ENCODE measurements around the gene ZNF664. TPM values are rescaled to one million over a fixed set of nuclear protein-coding genes. Genes with fewer than 3 reads are reported as not detected.

ZNF664 gene
- total and polyA plus RNA-seq, 2 of the 8 experiments (the other 6 are each of a cell fraction or from before 2014, with no cell fraction given): 22.8 to 51.4 TPM

- H2BK20ac ChIP-seq (ENCODE audit: low read length): no peak overlapping the region
- POLR2A ChIA-PET (ENCODE audit: partially characterized antibody): no interaction called here
Observed at GRCh38 chr12:124045671-124046455, 72.8 kb downstream of the ZNF664 start.

More at GRCh38 chr12:124045671-124046455, 72.8 kb downstream of the ZNF664 start:
- no peak overlapping the region for H4K8ac ChIP-seq (ENCODE audit: extremely low read depth, insufficient read depth, low read length)
- no peak overlapping the region for H3K23ac ChIP-seq (ENCODE audit: insufficient read length)
- no peak overlapping the region for H3K4ac ChIP-seq (replicated peaks; ENCODE audit: insufficient read length, low read depth, low read length)
- H3K23me2 ChIP-seq (ENCODE audit: low read depth, low read length): no peaks in the 10 kb centered on the region
- H2AK5ac ChIP-seq (ENCODE audit: low read depth, low read length): no peak overlapping the region
- no peak for FAIRE-seq
- H4K91ac ChIP-seq (replicated peaks; ENCODE audit: insufficient read length, low read length): no peak overlapping the region
- no peak overlapping the region for H2BK5ac ChIP-seq (ENCODE audit: low read depth, low read length)
- no peak overlapping the region for H3K9ac ChIP-seq (replicated peaks in 1 of 4; ENCODE audit: extremely low read depth in 1 of 4, low read depth in 3 of 4, low read length in 3 of 4)
- H3K4me2 ChIP-seq (ENCODE audit: insufficient read depth in 1 of 2, low read depth in 2 of 2, low read length in 2 of 2): no peak overlapping the region; a peak in 1 of 4 replicates
- no peak overlapping the region for H3K14ac ChIP-seq (ENCODE audit: insufficient read length)
- H3K4me1 ChIP-seq (replicated peaks in 1 of 4; ENCODE audit: control insufficient read depth in 3 of 4, insufficient read depth in 4 of 4, low read length in 3 of 4): no peaks in the 10 kb centered on the region; a peak in 2 of 7 replicates
- no peak overlapping the region for H2BK12ac ChIP-seq (ENCODE audit: low read depth, low read length)
- CTCF ChIA-PET (ENCODE audit: partially characterized antibody): interaction anchor here (1.0 to 4.5 kb wide), 6 partner anchors 9 to 719 kb away, joined by 3 to 39 read pairs (median 4); no protein-coding TSS in a partner anchor
- H2AFZ ChIP-seq (ENCODE audit: low read length): no peak overlapping the region
- H3K79me2 ChIP-seq (ENCODE audit: control insufficient read depth in 1 of 2, insufficient read depth in 2 of 2, low read length in 2 of 2): no peaks in the 10 kb centered on the region
- H3K79me1 ChIP-seq (ENCODE audit: low read depth, low read length): no peaks in the 10 kb centered on the region
- DNase-seq (ENCODE audit: low read depth in 1 of 2, low spot score in 2 of 2): no peak
- TF ChIP-seq YY1 (IDR thresholded peaks at IDR 0.05; ENCODE audit: low read depth, low read length) (no peak), FOSL1 (IDR thresholded peaks at IDR 0.05; ENCODE audit: insufficient read depth, low read depth, low read length) (no peak), ZNF274 (IDR thresholded peaks at IDR 0.05; ENCODE audit: borderline replicate concordance, extremely low read depth, low read length) (no peak)
- no peak overlapping the region for H3K56ac ChIP-seq (replicated peaks; ENCODE audit: insufficient read length, low read depth, low read length)
- no peak overlapping the region; the same call in none of the 2 replicates for H3K18ac ChIP-seq (ENCODE audit: extremely low read depth, low read length)
- H4K5ac ChIP-seq (ENCODE audit: insufficient read length, low read depth, low read length): no peak overlapping the region
- H2BK15ac ChIP-seq (ENCODE audit: low read length): no peak overlapping the region
- H2BK120ac ChIP-seq (replicated peaks; ENCODE audit: low read depth, low read length): no peak overlapping the region
- H3K27ac ChIP-seq (ENCODE audit: low read depth, low read length): no peak overlapping the region
- H3K4me3 ChIP-seq (ENCODE audit: extremely low read depth in 1 of 4, insufficient read depth in 2 of 4, low read depth in 3 of 4, low read length in 4 of 4): no peak overlapping the region
- H4K20me1 ChIP-seq (replicated peaks in 1 of 2; ENCODE audit: control insufficient read depth in 1 of 2, insufficient read depth in 2 of 2, low read length in 2 of 2): no peaks in the 10 kb centered on the region
- H3K9me3 ChIP-seq (ENCODE audit: insufficient read depth in 2 of 2, low read depth in 1 of 2, low read length in 1 of 2): peaks cover 11 to 16% of the 10 kb centered on the region in 2 experiments
- H3K27me3 ChIP-seq (replicated peaks in 1 of 4; ENCODE audit: control insufficient read depth in 3 of 4, extremely low read depth in 1 of 4, insufficient read depth in 3 of 4, low read length in 3 of 4): no peaks in the 10 kb centered on the region
- WGBS, 2 experiments (ENCODE audit: extremely low coverage in 1 of 2, insufficient coverage in 1 of 2, insufficient read length in 1 of 2, insufficient replicate concordance in 2 of 2, low coverage in 1 of 2, low lambda C conversion rate in 2 of 2, missing lambda C conversion rate in 1 of 2): 80% methylated on average over 5 of the region's 5 CpGs; no CpG with 5 or more reads in 1 of the 2 experiments
- 0 out of 8 replicates have a peak, but pooled peaks cover 0 to 3% (median 0%) of the 10 kb centered on the region in 4 experiments for H3K36me3 ChIP-seq (ENCODE audit: control insufficient read depth in 2 of 4, insufficient read depth in 4 of 4, low read length in 3 of 4)
